Endothelial cell of umbilical vein (primary cell): ENCODE results near the gene SBK1. TPM values are rescaled to one million over a fixed set of nuclear protein-coding genes. Genes with fewer than 3 reads are reported as not detected.

Experiments used
- BruUV-seq: library from RNA; stranded (reverse); fragments of 400-500 nt; replicated peaks from 2 replicates; lab custom pipeline; 2021; lab: Mats Ljungman, UMichigan
- CTCF ChIA-PET: fragments of 300-600, 350-600 bp; sonication (Branson Sonifier 250); formaldehyde crosslinking; loops from one replicate; lab custom pipeline; 2021; ENCODE audit warnings: antibody characterized with exemption, inconsistent platforms; lab: Charles Lee
- POLR2A ChIA-PET: fragments of 300-600, 350-600 bp; sonication (Branson Sonifier 250); formaldehyde crosslinking; loops from one replicate; lab custom pipeline; 2021; ENCODE audit warnings: antibody characterized with exemption, inconsistent platforms; lab: Charles Lee
- DNase-seq: peaks from one replicate; pipeline ENCODE4 v3.0.0-alpha.2; 2011; ENCODE audit warnings: low read depth, low spot score
- FAIRE-seq: peaks from 2 replicates; lab custom pipeline; 2011; peaks lifted over from hg19 to GRCh38; lab: Jason Lieb, UNC
- H2AFZ ChIP-seq: 2 replicates; pipeline ENCODE4 v1.6.0; 2012; ENCODE audit warnings: low read depth, low read length, control low read depth, inconsistent platforms
- H3K27ac ChIP-seq: 2 replicates; pipeline ENCODE4 v1.5.1; 2011; ENCODE audit warnings: low read depth, mild to moderate bottlenecking, control low read depth, low read length, moderate library complexity; ENCODE audit not compliant: insufficient read depth
- H3K27me3 ChIP-seq, 2 experiments: 2 replicates each; pipeline versions ENCODE4 v1.6.0 to v1.6.1; 2011; ENCODE audit warnings: low read length in 2 of 2, mixed read lengths in 1 of 2; ENCODE audit not compliant: control insufficient read depth in 2 of 2, insufficient read depth in 2 of 2
- H3K36me3 ChIP-seq, 2 experiments: 2 replicates in 1 of 2; 3 replicates in 1 of 2; pipeline ENCODE4 v1.5.1; 2011; ENCODE audit warnings: low read length in 2 of 2, mild to moderate bottlenecking in 1 of 2, moderate library complexity in 1 of 2; ENCODE audit not compliant: control insufficient read depth in 2 of 2, insufficient read depth in 2 of 2; ENCODE audit errors: extremely low read depth in 1 of 2
- H3K4me1 ChIP-seq: 3 replicates; pipeline ENCODE4 v1.5.1; 2011; ENCODE audit warnings: mild to moderate bottlenecking, low read length; ENCODE audit not compliant: control insufficient read depth, insufficient read depth; ENCODE audit errors: extremely low read depth
- H3K4me2 ChIP-seq: 2 replicates; pipeline ENCODE4 v1.6.1; 2011; ENCODE audit warnings: low read length, control low read depth, mixed read lengths; ENCODE audit not compliant: insufficient read depth
- H3K4me3 ChIP-seq, 3 experiments: fragments of 200-600 bp in 1 of 3; sonication (generic), shearing (Covaris generic) in 1 of 3; replicated peaks in 1 of 3; 2 replicates each; pipeline ENCODE4 v1.5.1; 2011 to 2016; ENCODE audit warnings: control low read depth in 3 of 3, low read length in 3 of 3, mild to moderate bottlenecking in 2 of 3, inconsistent platforms in 1 of 3, low read depth in 1 of 3, moderate library complexity in 1 of 3; ENCODE audit not compliant: insufficient read depth in 1 of 3
- H3K79me2 ChIP-seq: 2 replicates; pipeline ENCODE4 v1.6.0; 2012; ENCODE audit warnings: low read length, inconsistent platforms; ENCODE audit not compliant: control insufficient read depth, insufficient read depth
- H3K9ac ChIP-seq: replicated peaks from 2 replicates; pipeline ENCODE3; 2011; ENCODE audit warnings: low read length, control low read depth; ENCODE audit not compliant: insufficient read depth; ENCODE audit errors: extremely low read depth
- H3K9me1 ChIP-seq: replicated peaks from 3 replicates; pipeline ENCODE4 v1.6.0; 2011; ENCODE audit warnings: mild to moderate bottlenecking, low read length; ENCODE audit not compliant: control insufficient read depth, insufficient read depth; ENCODE audit errors: extremely low read depth
- H3K9me3 ChIP-seq: replicated peaks from 2 replicates; pipeline ENCODE4 v1.5.1; 2012; ENCODE audit warnings: low read length, inconsistent platforms; ENCODE audit not compliant: control insufficient read depth, insufficient read depth
- H4K20me1 ChIP-seq: replicated peaks from 2 replicates; pipeline ENCODE3; 2011; ENCODE audit warnings: mild to moderate bottlenecking, low read length; ENCODE audit not compliant: control insufficient read depth, insufficient read depth; ENCODE audit errors: extremely low read depth
- CTCF ChIP-seq, 2 donors: IDR thresholded peaks; 1 replicate in 1 of 2; 2 replicates in 1 of 2; pipeline ENCODE4 v1.5.1; 2011; ENCODE audit warnings: low read length in 2 of 2, mild to moderate bottlenecking in 2 of 2, moderate library complexity in 2 of 2, control low read depth in 1 of 2, inconsistent platforms in 1 of 2, low read depth in 1 of 2; ENCODE audit not compliant: insufficient read depth in 1 of 2; ENCODE audit errors: extremely low read depth in 1 of 2
- EZH2 ChIP-seq: IDR thresholded peaks from 2 replicates; pipeline ENCODE4 v1.6.1; 2012; ENCODE audit warnings: borderline replicate concordance, low read depth, mild to moderate bottlenecking, moderate library complexity, low read length, inconsistent platforms; ENCODE audit not compliant: severe bottlenecking
- FOS ChIP-seq: IDR thresholded peaks from 2 replicates; pipeline ENCODE4 v1.6.1; 2011; ENCODE audit warnings: mild to moderate bottlenecking, low read length, moderate library complexity, borderline replicate concordance; ENCODE audit not compliant: insufficient read depth
- GATA2 ChIP-seq: IDR thresholded peaks from 2 replicates; pipeline ENCODE4 v1.7.0; 2011; ENCODE audit warnings: low read depth, mild to moderate bottlenecking, moderate library complexity, mixed read lengths, low read length; ENCODE audit not compliant: insufficient read length, insufficient read depth
- JUN ChIP-seq: IDR thresholded peaks from 2 replicates; pipeline ENCODE4 v1.6.1; 2011; ENCODE audit warnings: borderline replicate concordance, low read depth; ENCODE audit not compliant: insufficient read length, insufficient read depth
- MAX ChIP-seq: IDR thresholded peaks from 2 replicates; pipeline ENCODE4 v1.6.1; 2011; ENCODE audit not compliant: insufficient read depth, insufficient read length
- MYC ChIP-seq: IDR thresholded peaks from one replicate; pipeline ENCODE4 v1.6.1; 2011; ENCODE audit warnings: mild to moderate bottlenecking, low read depth, low read length
- POLR2A ChIP-seq: IDR thresholded peaks from 2 replicates; pipeline ENCODE4 v1.6.1; 2012; ENCODE audit warnings: low read depth, mild to moderate bottlenecking, control low read depth, low read length
- POLR2AphosphoS5 ChIP-seq: IDR thresholded peaks from 2 replicates; pipeline ENCODE4 v1.6.1; 2012; ENCODE audit warnings: low read depth, mild to moderate bottlenecking, control low read depth, low read length, moderate library complexity; ENCODE audit not compliant: insufficient read depth
- dilution Hi-C: fragments of 300-500 bp; cut with MboI; formaldehyde crosslinking; loops from one replicate; pipeline ENCODE4 v1.15.0; 2019; ENCODE audit warnings: low sequenced_read_pairs; ENCODE audit not compliant: extremely low pct_ligation_motif_present
- intact Hi-C: fragments of 100-400 bp; cut with micrococcal nuclease; formaldehyde crosslinking; loops from one replicate; pipeline ENCODE4 v1.10.0; 2022
- polyA plus RNA-seq, 4 experiments: library from polyadenylated mRNA; depleted of rRNA in 3 of 4; stranded (reverse) in 3 of 4; unstranded in 1 of 4; fragments of >200 nt; gene quantifications; 2 replicates each; pipeline versions ENCODE4 v1.2.1 to v1.2.3, GENCODE V29; 2011 to 2012; ENCODE audit warnings: missing spikeins in 1 of 4
- total RNA-seq: library from RNA; stranded (reverse); gene quantifications from 2 replicates; pipeline ENCODE4 v1.2.3, GENCODE V29; 2021

SBK1 gene
- total and polyA plus RNA-seq, 2 donors (not counting 3 experiments of a cell fraction or from before 2014, with no cell fraction given): 0.19 to 0.51 TPM

- Histone ChIP-seq H3K4me1 (no peaks in the 10 kb centered on the region), H3K27ac (no peak overlapping the region), H3K9ac (no peak overlapping the region), H3K4me3 (no peak overlapping the region), H4K20me1 (no peaks in the 10 kb centered on the region), H3K27me3 (no peaks in the 10 kb centered on the region), H3K4me2 (no peak overlapping the region), H3K9me3 (no peaks in the 10 kb centered on the region), H3K9me1 (no peaks in the 10 kb centered on the region), H2AFZ (no peak overlapping the region), H3K79me2 (no peaks in the 10 kb centered on the region), H3K36me3 (no peaks in the 10 kb centered on the region)
- intact Hi-C loops (loop anchor here (5.0 kb wide), 1 partner anchor 298 kb away; no protein-coding TSS in a partner anchor), dilution Hi-C loops (no loop called here)
- POLR2A ChIA-PET: no interaction called here
- CTCF ChIA-PET: interaction anchor here (2.3 kb wide), 1 partner anchor 42 kb away, joined by 17 read pairs; no protein-coding TSS in a partner anchor
- DNase-seq (no peak), FAIRE-seq (no peak)
- no TSS peak for BruUV-seq
- no peak for TF ChIP-seq JUN
- TF ChIP-seq MAX: no peak
- TF ChIP-seq FOS: no peak
- no peak for TF ChIP-seq CTCF (IDR thresholded peaks at IDR 0.05; ENCODE audit: extremely low read depth in 1 of 2, insufficient read depth in 1 of 2, low read depth in 1 of 2, low read length in 2 of 2)
- no peak for TF ChIP-seq EZH2
- TF ChIP-seq POLR2AphosphoS5: no peak
- TF ChIP-seq MYC: no peak
- no peak for TF ChIP-seq GATA2
- TF ChIP-seq POLR2A: no peak
Measured at GRCh38 chr16:28319476-28320022, 27.2 kb downstream of the SBK1 start.
